ENCODE data around the gene PLCB1. TPM values are rescaled to one million over a fixed set of nuclear protein-coding genes. Genes with fewer than 3 reads are reported as not detected.

Gene PLCB1
- polyA plus RNA-seq, 1 experiment, result 13.5 TPM

DNA sequence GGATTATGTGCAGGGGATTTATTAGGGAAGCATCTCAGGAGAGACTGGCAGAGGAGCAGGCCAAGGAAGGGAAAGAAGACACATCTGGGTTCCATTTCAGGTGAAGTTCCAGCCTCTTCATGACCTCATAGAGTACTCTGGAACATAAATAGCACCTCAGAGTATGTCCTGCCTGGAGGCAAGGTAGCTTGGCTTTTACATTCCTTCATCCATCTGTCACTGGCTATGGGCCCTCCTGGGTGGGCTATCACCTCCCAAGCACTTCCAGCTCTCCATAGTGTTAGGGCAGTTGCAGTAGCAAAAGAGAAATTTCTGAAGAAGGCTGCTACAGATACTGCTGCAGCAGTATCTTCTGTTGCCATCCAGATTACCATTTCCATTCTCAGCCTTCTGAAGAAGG, 116.0 kb downstream of the PLCB1 start:
- DNase-seq (ENCODE audit: low read depth), result no peak
- no peaks in the 10 kb centered on the region for H3K36me3 ChIP-seq (ENCODE audit: control insufficient read depth, insufficient read depth, low read length)
- no peak overlapping the region for H3K4me3 ChIP-seq (ENCODE audit: low read depth, low read length)
- ChIA-PET POLR2A (no interaction called here), CTCF (interaction anchor here (1.1 to 1.5 kb wide), 3 partner anchors 13 to 35 kb away, joined by 3 to 4 read pairs (median 4); no protein-coding TSS in a partner anchor)
- TF ChIP-seq, protein P1, sequence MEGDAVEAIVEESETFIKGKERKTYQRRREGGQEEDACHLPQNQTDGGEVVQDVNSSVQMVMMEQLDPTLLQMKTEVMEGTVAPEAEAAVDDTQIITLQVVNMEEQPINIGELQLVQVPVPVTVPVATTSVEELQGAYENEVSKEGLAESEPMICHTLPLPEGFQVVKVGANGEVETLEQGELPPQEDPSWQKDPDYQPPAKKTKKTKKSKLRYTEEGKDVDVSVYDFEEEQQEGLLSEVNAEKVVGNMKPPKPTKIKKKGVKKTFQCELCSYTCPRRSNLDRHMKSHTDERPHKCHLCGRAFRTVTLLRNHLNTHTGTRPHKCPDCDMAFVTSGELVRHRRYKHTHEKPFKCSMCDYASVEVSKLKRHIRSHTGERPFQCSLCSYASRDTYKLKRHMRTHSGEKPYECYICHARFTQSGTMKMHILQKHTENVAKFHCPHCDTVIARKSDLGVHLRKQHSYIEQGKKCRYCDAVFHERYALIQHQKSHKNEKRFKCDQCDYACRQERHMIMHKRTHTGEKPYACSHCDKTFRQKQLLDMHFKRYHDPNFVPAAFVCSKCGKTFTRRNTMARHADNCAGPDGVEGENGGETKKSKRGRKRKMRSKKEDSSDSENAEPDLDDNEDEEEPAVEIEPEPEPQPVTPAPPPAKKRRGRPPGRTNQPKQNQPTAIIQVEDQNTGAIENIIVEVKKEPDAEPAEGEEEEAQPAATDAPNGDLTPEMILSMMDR (IDR thresholded peaks at IDR 0.05; ENCODE audit: insufficient read depth, low read depth, low read length), result no peak
- H3K27me3 ChIP-seq (ENCODE audit: control insufficient read depth, insufficient read depth, low read length), result no peaks in the 10 kb centered on the region

DNA sequence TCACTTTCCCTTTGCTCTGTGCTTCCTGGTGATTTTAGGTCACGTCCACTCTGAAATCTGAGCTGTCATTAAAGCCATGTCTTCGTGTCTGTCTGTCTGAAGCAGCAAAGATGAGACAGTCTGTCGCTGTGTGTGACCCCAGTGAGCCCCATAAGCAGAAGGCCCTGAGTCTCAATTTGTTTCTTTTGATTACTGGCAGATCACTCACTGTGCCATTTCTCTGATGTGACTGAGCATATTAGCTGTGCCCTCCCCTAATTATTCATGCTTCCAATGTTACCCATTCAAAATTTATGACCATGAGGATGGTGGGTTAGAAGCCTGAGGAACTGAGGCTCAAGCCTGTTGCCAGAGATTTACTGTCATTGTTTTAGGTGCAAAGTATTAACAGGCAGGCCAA, 117.6 kb downstream of the PLCB1 start:
- ChIA-PET POLR2A (no interaction called here), CTCF (no interaction called here)
- Histone ChIP-seq H3K27me3 (ENCODE audit: control insufficient read depth, insufficient read depth, low read length) (no peaks in the 10 kb centered on the region), H3K4me3 (ENCODE audit: low read depth, low read length) (no peak overlapping the region), H3K36me3 (ENCODE audit: control insufficient read depth, insufficient read depth, low read length) (no peaks in the 10 kb centered on the region)
- no peak for DNase-seq (ENCODE audit: low read depth)
- TF ChIP-seq, protein P1 (IDR thresholded peaks at IDR 0.05; ENCODE audit: insufficient read depth, low read depth, low read length), result no peak

DNA sequence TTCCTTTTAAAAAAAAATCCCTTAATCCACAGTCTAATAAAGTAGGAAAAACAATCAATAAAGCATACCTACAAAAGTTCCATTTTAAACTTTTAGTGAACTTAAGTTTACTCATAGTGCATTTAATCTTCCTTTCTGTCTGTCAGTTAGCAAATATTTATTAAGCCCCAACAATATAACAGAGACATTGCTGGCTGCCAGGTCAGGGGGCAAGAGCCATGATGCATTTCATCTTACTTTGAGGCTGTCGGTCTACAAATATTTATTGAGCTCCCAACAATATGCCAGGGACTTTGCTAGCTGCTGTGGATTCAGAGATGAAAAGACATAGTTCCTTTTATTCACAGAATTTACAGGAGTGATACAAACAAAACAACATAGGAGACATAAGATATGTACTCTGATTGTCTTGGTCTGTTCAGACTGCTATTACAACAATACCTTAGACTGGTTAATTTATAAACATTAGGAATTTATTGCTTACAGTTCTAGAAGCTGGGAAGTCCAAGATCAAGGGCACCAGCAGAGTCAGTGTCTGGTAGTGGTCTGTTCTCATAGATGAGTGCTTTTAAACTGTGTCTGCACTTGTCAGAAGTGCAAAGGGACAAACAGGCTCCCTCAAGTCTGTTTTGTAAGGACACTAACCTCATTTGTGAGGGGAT, 118.6 kb downstream of the PLCB1 start:
- no peak overlapping the region for H3K4me3 ChIP-seq (ENCODE audit: low read depth, low read length)
- POLR2A ChIA-PET, result no interaction called here
- CTCF ChIA-PET, result interaction anchor here (1.5 kb wide), 1 partner anchor 10 kb away, joined by 5 read pairs; no protein-coding TSS in a partner anchor
- no peaks in the 10 kb centered on the region for H3K36me3 ChIP-seq (ENCODE audit: control insufficient read depth, insufficient read depth, low read length)
- DNase-seq (ENCODE audit: low read depth), result no peak
- no peaks in the 10 kb centered on the region for H3K27me3 ChIP-seq (ENCODE audit: control insufficient read depth, insufficient read depth, low read length)
- TF ChIP-seq, protein P1 (IDR thresholded peaks at IDR 0.05; ENCODE audit: insufficient read depth, low read depth, low read length), result no peak

DNA sequence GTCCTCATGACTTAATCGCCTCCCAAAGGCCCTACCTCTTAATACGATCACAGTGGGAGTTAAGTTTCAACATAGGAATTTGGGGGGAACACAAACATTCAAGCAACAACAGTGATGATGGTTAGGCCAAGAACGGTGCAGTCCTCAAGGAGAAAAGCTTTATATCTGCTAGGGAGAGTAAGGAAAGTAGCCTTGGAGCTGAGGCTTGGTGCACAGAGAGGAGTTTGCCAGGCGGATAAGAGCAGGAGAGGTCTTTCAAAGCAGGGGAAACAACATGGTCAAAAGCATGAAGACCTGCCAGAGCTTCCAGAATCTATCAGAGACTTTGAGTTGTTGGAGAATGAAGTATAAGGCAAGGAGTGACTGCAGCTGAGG, 119.1 kb downstream of the PLCB1 start:
- Histone ChIP-seq H3K4me3 (ENCODE audit: low read depth, low read length) (no peak overlapping the region), H3K36me3 (ENCODE audit: control insufficient read depth, insufficient read depth, low read length) (no peaks in the 10 kb centered on the region), H3K27me3 (ENCODE audit: control insufficient read depth, insufficient read depth, low read length) (no peaks in the 10 kb centered on the region)
- DNase-seq (ENCODE audit: low read depth), result no peak
- ChIA-PET CTCF (interaction anchor here (1.5 kb wide), 1 partner anchor 10 kb away, joined by 5 read pairs; no protein-coding TSS in a partner anchor), POLR2A (no interaction called here)
- TF ChIP-seq, protein P1 (IDR thresholded peaks at IDR 0.05; ENCODE audit: insufficient read depth, low read depth, low read length), result no peak

DNA sequence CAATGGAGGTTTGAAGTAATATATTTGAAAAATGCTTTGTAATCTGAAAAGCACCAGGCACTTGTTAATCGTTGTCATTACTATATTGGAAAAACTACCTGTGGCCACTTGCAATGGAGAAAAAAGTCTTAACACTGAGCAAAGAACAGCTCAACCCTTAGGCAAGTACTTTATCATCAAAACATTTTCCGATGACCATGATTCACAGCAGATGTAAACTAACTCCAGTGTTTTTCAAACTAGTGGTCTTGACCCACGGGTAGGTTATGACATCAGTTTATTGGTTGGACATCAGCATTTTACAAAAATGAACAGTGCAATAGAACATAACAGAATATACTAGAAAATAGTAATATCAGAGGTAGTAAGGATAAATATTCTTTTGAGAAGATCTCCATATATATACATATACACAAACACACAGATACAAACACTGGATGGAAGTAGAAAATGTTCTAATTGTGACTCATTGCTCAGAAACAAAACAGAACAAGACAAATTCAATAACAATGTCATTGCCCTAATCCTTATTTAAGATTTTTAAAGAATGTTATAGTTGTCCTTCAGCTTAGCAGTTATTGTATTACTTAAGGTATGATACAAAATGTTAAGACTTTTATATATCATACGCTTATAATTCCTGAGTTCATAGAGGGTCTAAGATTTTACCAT, 123.0 kb downstream of the PLCB1 start:
- ChIA-PET CTCF (interaction anchor here (0.5 kb wide), 1 partner anchor 1721 kb away, joined by 4 read pairs; no protein-coding TSS in a partner anchor), POLR2A (no interaction called here)
- H3K4me3 ChIP-seq (ENCODE audit: low read depth, low read length), result no peak overlapping the region
- DNase-seq (ENCODE audit: low read depth), result peak; percentile 10
- TF ChIP-seq, protein P1 (IDR thresholded peaks at IDR 0.05; ENCODE audit: insufficient read depth, low read depth, low read length), result no peak
- H3K27me3 ChIP-seq (ENCODE audit: control insufficient read depth, insufficient read depth, low read length), result no peaks in the 10 kb centered on the region
- H3K36me3 ChIP-seq (ENCODE audit: control insufficient read depth, insufficient read depth, low read length), result no peaks in the 10 kb centered on the region

Data from BJ (cell line).